GM12892 (cell line): ENCODE results near the gene PAX5.

Source experiments
- POLR2A ChIP-seq: IDR thresholded peaks from 2 replicates; pipeline ENCODE4 v1.6.1; 2011; ENCODE audit warnings: low read depth, low read length, control low read depth
- POLR2AphosphoS5 ChIP-seq: IDR thresholded peaks from 2 replicates; pipeline ENCODE4 v1.6.1; 2011; ENCODE audit warnings: low read depth, low read length, control low read depth

GRCh38 chr9:37010976-37011375 is 23.1 kb downstream of the PAX5 start:
- TF ChIP-seq POLR2A (no peak), POLR2AphosphoS5 (no peak)
